ENCODE results near the gene TRIP13.
"Not testable (repeated sequence)": the region's sequence is repeated elsewhere in the genome, so short reads cannot be mapped to it uniquely, and the experiment has no call there.

Gene TRIP13

DNA sequence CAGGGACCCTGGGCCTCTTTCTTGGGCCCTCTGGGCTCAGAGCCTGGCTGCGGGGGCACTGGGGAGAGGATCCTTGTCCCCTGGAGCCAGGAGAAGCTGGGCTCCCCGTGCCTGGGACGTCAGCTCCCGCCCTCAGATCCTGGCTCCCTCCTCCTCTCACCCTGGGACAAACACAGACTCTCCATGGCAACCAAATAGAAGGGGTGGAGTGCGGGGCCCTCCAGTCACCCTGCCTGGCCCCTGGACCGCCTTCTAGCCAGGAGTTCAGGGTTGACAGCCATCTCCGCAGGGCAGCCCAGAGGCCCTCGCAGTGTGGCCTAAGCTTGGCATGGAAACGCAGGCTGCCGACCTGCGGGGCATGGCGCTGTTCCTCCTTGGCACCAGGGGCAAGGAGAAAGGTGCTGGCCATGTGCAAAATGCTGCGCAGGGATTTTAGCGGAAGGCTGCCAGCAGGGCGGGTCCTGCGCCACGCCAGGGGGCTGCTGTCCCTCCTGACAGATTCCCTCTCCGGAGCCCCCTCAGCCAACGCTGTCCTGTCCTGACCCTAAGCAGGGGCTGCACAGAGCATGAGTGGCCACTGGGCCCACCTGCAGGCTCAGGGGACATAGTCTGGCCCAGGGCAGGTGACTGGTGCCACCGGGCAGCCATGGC lies 42.9 kb upstream of the TRIP13 start:
- DNase-seq (ENCODE audit: insufficient read length, low spot score) = no peak
- FAIRE-seq = no peak
- TF ChIP-seq, protein P1, sequence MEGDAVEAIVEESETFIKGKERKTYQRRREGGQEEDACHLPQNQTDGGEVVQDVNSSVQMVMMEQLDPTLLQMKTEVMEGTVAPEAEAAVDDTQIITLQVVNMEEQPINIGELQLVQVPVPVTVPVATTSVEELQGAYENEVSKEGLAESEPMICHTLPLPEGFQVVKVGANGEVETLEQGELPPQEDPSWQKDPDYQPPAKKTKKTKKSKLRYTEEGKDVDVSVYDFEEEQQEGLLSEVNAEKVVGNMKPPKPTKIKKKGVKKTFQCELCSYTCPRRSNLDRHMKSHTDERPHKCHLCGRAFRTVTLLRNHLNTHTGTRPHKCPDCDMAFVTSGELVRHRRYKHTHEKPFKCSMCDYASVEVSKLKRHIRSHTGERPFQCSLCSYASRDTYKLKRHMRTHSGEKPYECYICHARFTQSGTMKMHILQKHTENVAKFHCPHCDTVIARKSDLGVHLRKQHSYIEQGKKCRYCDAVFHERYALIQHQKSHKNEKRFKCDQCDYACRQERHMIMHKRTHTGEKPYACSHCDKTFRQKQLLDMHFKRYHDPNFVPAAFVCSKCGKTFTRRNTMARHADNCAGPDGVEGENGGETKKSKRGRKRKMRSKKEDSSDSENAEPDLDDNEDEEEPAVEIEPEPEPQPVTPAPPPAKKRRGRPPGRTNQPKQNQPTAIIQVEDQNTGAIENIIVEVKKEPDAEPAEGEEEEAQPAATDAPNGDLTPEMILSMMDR (IDR thresholded peaks at IDR 0.05; ENCODE audit: insufficient read depth, missing control alignments) = no peak

DNA sequence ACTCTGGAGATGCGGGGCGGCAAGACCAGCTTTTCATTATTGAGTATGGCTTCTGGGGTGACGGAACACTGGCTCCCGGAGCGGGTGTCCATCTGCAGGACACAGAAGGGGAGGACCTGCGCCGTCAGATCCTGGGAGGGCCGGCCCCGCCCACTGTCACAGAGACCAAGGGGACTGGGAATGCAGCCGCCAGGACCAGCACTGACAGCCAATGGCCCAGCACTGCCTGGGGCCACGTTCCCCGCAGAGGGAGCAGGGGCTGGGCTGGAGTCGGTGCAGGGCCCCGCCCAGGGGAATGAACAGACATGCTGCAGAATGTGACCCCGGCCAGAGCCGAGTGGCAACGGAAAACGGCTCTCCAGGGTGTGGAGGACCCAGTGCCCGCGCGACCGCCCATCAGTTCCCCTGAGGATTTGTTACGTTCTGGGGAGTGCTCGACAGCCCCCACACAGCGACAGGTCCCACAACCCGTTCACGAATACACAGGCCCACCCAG lies 42.1 kb upstream of the TRIP13 start, which contains the start of gene ZDHHC11:
Gene ZDHHC11 (minus strand): TSS at position 476 of the 496 bp plus-strand sequence. CDS start 384 bp downstream, at position 92.
- no peak for FAIRE-seq
- TF ChIP-seq, protein P1 (IDR thresholded peaks at IDR 0.05; ENCODE audit: insufficient read depth, missing control alignments) = no peak
- no peak for DNase-seq (ENCODE audit: insufficient read length, low spot score)

DNA sequence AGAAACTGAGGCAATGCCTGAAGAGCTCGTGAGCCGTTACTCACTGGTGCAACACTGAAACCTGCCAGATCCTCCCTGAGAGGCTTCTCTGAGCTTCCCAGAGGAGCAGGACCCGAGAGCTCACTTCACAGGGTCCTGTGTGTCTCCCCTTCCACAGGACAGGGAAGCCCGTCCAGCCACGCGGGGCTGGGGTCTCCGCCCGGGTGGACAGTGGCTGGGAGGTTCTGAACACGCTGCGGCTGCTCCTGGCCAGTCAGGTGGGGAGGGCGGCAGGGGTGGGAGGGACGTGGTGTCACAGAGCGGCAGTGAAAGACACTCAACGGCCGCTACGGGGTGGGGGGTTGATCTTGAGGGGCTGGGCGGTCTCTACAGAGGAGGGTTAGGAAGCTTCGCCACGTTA lies 41.6 kb upstream of the TRIP13 start:
- DNase-seq (ENCODE audit: insufficient read length, low spot score) (no peak), FAIRE-seq (no peak)
- TF ChIP-seq, protein P1 (IDR thresholded peaks at IDR 0.05; ENCODE audit: insufficient read depth, missing control alignments) = no peak

DNA sequence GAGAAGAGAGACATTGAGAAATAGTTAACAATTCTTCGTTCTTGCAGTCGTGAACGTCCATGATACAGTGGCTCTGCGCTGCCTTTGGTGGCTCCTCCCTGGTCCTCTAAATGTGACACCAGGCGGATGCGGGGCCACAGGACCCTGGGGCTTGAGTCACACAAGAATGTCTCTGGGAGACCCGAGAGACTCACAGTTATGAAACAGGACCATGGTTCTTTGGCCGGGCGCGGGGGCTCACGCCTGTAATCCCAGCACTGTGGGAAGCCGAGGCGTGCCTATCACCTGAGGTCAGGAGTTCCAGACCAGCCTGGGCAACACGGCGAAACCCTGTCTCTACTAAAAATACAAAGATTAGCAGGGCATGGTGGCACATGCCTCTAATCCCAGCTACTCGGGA lies 41.1 kb upstream of the TRIP13 start:
- DNase-seq (ENCODE audit: insufficient read length, low spot score) = no peak
- no peak for FAIRE-seq
- TF ChIP-seq, protein P1 (IDR thresholded peaks at IDR 0.05; ENCODE audit: insufficient read depth, missing control alignments) = no peak

DNA sequence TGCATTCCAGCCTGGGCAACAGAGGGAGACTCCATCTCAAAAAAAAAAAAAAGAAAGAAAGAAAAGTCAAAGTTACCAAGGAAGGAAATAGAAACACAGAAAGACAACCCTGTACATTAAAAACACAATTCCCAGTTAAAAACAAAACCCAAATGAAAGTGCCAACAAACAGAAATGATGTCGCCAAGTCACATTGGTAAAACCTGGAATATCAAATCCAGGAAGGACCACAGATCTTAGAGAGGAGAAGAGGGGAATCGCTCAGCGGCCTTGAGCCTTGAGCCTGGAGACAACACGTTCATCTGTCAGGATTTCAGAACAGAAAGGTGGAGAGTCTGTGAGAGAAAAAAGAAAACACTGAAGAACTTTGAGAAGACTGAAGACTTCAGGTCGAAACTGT lies 40.7 kb upstream of the TRIP13 start:
- DNase-seq (ENCODE audit: insufficient read length, low spot score) (no peak), FAIRE-seq (no peak)
- TF ChIP-seq, protein P1 (IDR thresholded peaks at IDR 0.05; ENCODE audit: insufficient read depth, missing control alignments) = no peak

DNA sequence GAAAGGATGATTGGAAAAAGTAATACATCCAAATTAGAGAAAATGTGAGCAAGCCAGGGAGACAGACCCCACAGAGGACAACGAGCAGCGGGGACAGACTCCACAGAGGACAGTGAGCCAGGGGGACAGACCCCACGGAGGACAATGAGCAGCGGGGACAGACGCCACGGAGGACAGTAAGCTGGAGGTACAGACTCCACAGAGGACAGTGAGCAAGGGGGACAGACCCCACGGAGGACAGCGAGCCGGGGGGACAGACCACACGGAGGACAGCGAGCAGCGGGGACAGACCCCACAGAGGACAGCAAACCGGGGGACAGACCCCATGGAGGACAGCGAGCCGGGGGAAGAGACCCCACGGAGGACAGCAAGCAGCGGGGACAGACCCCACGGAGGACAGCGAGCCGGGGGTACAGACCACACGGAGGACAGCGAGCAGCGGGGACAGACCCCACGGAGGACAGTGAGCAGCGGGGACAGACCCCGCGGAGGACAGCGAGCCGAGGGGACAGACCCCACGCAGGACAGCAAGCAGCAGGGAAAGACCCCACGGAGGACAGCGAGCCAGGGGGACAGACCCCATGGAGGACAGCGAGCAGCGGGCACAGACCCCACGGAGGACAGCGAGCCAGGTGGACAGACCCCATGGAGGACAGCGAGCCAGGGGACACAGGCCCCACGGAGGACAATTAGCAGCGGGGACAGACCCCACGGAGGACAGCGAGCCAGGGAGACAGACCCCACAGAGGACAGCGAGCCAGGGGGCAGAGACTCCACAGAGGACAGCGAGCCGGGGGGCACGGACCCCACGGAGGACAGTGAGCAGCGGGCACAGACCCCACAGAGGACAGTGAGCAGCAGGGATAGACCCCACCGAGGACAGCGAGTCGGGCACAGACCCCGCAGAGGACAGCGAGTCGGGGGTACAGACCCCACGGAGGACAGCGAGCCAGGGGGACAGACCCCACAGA lies 40.0 kb upstream of the TRIP13 start:
- no peak for DNase-seq (ENCODE audit: insufficient read length, low spot score)
- no peak for FAIRE-seq
- TF ChIP-seq, protein P1 (IDR thresholded peaks at IDR 0.05; ENCODE audit: insufficient read depth, missing control alignments) = no peak

DNA sequence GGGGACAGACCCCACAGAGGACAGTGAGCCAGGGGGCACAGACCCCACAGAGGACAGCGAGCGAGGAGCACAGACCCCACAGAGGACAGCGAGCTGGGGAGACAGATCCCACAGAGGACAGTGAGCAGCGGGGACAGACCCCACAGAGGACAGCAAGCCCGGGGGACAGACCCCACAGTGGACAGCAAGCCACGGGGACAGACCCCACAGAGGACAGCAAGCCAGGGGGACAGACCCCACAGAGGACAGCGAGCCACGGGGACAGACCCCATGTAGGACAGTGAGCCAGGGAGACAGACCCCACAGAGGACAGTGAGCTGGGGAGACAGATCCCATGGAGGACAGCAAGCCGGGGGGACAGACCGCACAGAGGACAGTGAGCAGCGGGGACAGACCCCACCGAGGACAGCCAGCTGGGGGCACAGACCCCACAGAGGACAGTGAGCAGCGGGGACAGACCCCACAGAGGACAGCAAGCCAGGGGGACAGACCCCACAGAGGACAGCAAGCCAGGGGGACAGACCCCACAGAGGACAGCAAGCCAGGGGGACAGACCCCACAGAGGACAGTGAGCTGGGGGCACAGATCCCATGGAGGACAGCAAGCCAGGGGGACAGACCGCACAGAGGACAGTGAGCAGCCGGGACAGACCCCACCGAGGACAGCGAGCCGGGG lies 39.1 kb upstream of the TRIP13 start:
- not testable (repeated sequence) for FAIRE-seq

More for the DNA sequence above, 39.1 kb upstream of the TRIP13 start:
- not testable (repeated sequence) for DNase-seq (ENCODE audit: insufficient read length, low spot score)
